Left ventricle myocardium superior (tissue), 1 donor: ENCODE results near the gene GPS1. TPM values are rescaled to one million over a fixed set of nuclear protein-coding genes. Genes with fewer than 3 reads are reported as not detected.

Source experiments
- ATAC-seq: fragments of 200-7000 bp; cut with Tn5 transposase; one replicate; pipeline ENCODE4 v1.9.1; 2020; ENCODE audit warnings: mild to moderate bottlenecking, moderate library complexity
- DNase-seq: peaks from one replicate; pipeline ENCODE4 v3.0.0-alpha.2; 2020
- intact Hi-C: fragments of 100-400 bp; cut with micrococcal nuclease; formaldehyde crosslinking; loops from one replicate; pipeline ENCODE4 v1.11.0; 2022
- total RNA-seq: library from RNA; stranded (reverse); fragmentation: NEBNext Ultra II Directional; extraction: Animal tissue kit (Norgen Biotek cat#: 25700); gene quantifications from one replicate; pipeline ENCODE4 v1.2.1, GENCODE V29; 2021
- donor health status: DM: no; HTN: yes; CAD: no; lungs with severe emphysema.

Gene GPS1
- total RNA-seq, 1 donor from 2014 or later: 90.6 TPM

DNA sequence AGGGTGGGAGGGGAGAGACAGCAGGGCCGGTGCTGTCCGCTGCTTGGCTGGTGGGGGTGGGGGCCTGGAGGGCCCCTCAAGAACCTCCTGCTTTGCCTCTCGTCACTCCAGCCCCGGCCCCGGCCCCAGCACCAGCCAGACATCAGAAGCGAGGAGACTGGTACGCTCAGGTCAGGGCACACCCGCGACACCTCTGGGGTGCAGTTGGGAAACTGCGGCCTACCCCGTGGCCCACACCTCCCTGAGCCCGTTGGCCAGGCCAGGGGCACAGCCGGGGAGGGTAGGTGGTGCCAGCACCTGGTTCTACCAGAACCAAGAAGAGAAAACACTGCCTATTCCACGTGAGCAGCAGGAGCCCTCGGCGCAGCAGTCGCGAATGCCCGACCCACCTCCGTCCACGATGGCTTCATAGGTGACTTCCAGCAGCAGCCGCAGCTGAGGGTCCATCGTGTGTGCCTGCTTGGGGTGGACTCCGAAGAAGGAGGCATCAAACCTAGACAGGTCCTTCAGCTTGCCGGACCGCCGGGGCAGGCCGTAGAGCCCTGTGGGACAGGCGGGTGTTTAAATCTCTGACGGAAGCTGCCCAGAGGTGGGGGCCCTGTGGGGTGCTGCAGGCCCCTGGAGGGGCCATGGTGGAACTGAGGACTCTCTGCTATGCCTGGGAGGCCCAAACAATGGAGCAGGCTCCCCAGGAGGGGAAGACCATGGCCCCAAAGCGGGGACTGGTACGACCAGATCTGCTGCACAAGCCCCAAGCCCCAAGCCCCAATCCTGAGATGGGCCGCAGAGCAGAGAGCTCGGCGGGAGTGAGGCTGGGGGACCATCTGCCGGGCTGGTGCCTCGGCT, 43.5 kb downstream of the GPS1 start:
- intact Hi-C loops: no loop called here
- no peak for DNase-seq
- no peak for ATAC-seq

DNA sequence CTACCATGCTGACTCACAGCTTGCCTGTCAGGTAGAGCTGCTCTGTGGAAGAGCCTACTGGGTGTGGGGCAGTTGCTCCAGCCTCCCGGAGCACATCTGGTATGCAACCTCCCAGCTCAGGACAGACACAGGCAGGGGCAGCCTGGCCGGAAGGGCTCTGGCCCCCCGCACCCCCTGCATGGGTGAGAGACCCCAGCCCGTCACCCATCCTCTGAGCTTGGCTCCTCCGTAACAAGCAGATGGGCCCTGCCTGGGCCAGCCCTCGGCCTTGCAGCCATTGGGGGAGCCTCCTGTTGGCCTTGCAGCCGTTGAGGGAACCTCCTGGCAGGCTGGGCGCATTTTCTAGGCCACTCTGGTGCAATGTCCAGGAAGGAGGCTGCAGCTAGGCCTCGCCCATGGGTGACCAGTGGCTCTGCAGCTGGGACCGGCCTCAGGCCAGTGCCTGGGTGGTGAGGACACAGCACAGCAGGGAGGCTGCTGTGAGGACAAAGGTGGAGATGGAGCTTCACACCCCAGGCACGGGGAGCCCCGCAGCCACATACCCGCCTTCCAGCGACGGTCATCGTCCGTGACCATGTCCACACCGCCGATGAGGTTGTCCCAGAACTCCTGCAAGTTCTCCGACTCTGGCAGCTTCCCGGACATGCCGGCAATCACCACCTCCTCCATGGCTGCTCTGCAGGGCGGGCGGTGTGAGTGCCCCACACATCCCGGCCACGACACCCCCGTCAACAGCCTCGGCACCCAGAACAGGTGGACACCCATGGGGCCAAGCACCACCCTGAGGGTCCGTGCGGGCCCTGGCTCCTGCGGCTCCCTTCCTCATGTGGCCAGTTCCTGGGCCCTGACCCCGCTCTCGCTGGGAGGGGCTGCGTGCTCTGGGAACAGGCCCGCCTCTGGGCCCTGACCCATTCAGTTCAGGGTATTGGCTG, 44.3 kb downstream of the GPS1 start:
- intact Hi-C loops: no loop called here
- DNase-seq: no peak
- no peak for ATAC-seq

DNA sequence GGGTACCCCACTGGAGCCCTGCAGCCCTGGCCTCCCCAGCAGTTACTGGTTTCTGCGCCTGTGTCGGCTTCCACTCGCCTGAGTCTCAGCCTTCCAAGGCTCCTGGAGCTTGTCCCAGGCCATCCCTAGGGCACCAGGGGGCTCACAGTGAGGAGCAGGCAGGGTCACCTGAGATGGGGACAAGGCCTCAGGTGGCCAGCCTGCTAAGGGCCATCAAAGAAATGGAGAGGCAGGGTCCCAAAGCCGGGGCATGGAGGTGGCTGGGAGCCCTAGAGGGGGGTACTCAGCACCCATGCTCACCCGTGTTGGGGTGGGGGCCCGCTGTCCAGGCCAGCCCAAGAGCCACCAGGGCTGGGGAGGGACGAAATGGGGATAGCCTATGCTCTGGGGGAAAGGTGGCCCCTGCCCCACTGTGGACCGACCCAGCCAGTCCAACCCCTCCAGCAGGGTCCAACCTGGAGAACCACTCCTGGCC, 45.0 kb downstream of the GPS1 start:
- DNase-seq: no peak
- ATAC-seq: no peak
- intact Hi-C loops: no loop called here

- ATAC-seq: peak; percentile 2
- intact Hi-C loops: no loop called here
These were observed 45.7 kb downstream of the GPS1 start for GRCh38 chr17:82097184-82097918.

DNA sequence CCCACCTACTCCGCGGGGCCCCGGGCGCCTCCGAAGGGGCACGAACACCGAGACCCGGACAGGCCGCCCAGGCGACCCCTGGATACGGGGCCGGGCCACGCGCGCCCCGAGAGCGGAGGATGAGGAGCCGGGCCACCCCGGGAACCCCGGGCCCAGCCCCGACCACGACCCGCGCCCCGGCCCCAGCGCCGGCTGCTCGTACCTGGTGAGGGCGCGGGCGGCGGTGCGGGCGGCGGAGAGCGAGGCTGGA, 46.1 kb downstream of the GPS1 start:
- intact Hi-C loops: no loop called here
- ATAC-seq (no peak), DNase-seq (no peak)

More at GRCh38 chr17:82097184-82097918, 45.7 kb downstream of the GPS1 start:
- peak; percentile 69 for DNase-seq

GRCh38 chr17:82098169-82098938, 46.7 kb downstream of the GPS1 start, which contains the start of gene FASN:
Gene FASN, minus strand, starts transcription at chr17:82098236. Its CDS starts 1,791 bp downstream, at chr17:82096445.
- intact Hi-C loops: no loop called here
- DNase-seq: peak; percentile 98
- ATAC-seq: peak; percentile 88

- ATAC-seq: peak; percentile 3
- no peak for DNase-seq
- intact Hi-C loops: no loop called here
These were observed 47.5 kb downstream of the GPS1 start for GRCh38 chr17:82098939-82099763.

- intact Hi-C loops: no loop called here
- DNase-seq: no peak
- ATAC-seq: no peak
These were observed 49.0 kb downstream of the GPS1 start for GRCh38 chr17:82100502-82101298.

DNA sequence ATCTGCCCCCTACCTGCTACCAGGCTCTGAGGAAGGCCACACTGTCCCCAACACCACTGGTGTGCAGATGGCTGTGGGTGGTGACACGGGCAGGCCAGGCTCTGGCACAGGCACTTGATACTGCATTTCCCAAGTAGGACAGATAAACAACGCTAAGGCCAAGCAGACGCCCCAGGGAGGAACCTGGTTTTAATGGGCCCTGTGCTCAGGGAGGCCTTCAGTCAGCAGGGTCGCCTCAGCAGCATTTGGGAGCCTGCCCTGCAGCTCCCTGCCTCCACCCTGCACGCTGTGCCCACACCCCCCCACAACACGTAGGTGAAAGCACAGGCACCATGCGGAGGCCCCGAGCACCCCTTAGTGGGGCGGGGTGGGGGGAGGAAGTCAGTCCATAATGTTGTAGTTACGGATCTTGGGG, 49.6 kb downstream of the GPS1 start:
- no peak for ATAC-seq
- no peak for DNase-seq
- intact Hi-C loops: no loop called here

- ATAC-seq (no peak), DNase-seq (no peak)
- intact Hi-C loops: no loop called here
These were observed 50.3 kb downstream of the GPS1 start for GRCh38 chr17:82101767-82102679.

DNA sequence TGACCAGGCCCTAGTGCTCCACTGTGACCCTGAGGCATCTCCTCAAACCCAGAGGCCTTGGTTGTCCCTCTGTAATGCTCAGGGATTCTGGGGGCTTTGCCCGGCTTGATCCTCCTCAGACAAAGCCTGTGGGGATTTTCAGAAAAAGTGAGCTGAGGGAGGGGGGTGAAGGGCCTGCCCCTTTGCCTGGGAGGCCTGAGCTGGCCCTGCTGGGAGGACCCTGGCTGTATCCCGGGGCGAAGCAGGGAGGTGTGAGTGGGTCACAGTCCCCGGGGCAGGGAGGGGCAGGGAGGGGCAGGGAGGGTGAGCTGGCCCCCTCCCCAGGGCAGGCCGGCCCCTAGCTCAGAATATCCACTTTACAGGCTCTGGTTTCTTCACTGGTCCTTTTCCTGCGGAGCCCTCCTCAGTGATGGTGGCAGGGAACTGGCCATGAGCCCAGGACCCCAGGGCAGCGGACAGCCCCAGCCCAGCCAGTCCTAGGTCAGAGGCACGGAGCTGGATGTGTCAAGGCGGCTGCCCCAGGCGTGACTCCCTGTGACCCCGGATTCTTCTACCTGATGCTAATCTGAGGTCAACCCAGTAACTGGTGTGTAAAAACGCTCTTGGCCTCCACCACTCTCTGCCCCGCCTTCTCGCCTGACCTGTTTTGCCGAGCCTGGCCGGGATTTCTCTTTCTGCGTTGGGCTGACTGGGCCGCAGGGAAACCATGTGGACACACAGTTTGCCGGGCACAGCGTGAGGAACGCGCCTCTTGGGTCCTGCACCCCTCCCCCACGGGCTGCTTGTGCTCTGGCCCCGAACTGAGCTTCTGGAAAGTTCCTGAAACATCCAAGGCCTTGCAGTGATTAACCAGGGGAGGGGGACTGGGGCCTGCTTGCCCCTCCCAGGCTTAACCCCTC, 52.1 kb downstream of the GPS1 start:
- DNase-seq (peak; percentile 71), ATAC-seq (peak; percentile 26)
- intact Hi-C loops: no loop called here

DNA sequence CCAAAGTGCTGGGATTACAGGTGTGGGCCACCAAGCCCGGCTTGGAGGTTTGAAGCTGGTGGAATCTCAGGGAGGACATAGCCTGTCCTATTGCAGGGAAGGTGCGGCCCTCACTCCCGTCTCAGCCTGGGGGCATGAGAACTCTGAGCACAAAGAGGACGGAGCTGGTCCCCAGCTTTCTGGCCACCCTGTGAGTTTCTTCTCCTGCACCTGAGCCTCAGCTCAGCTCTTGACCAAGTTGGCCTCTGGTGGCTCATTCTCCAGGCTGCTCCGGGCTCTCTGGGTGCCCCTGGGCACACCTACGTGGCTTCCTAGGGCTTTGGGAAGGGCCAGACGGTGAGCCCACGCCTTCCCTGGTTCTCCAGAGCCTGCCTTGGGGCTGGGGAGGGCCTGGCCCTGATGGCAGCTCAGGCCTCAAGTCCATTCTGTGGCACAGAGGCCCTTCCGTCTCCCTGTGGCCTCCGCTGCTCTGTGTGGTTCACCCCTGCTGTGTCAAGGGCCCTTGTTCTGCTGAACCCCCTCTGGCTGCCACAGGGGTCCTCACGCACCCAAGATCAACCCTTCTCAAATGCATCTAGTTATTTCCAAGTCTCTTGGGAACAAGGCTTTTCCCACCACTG, 53.2 kb downstream of the GPS1 start:
- intact Hi-C loops: no loop called here
- DNase-seq: no peak
- no peak for ATAC-seq

- intact Hi-C loops: no loop called here
- DNase-seq (no peak), ATAC-seq (no peak)
These were observed 53.8 kb downstream of the GPS1 start for GRCh38 chr17:82105417-82105881.

- intact Hi-C loops: no loop called here
- peak; percentile 60 for DNase-seq
- peak; percentile 42 for ATAC-seq
These were observed 54.4 kb downstream of the GPS1 start for GRCh38 chr17:82105882-82106687.
